Adipose tissue (tissue), 3 donors: ENCODE results near the gene EPS15. TPM values are rescaled to one million over a fixed set of nuclear protein-coding genes. Genes with fewer than 3 reads are reported as not detected.
"Not testable (repeated sequence)": the region's sequence is repeated elsewhere in the genome, so short reads cannot be mapped to it uniquely, and the experiment has no call there.

Experiments used
- H3K27ac ChIP-seq: one replicate; pipeline ENCODE4 v1.5.1; 2013; ENCODE audit warnings: low read depth, low read length
- WGBS, 3 donors: extraction: QIAGEN DNeasy Blood & Tissue Kit; methylation state at CpG; one replicate each; pipeline ENCODE4 v1.1.7; 2013; 5-methylcytosine and 5-hydroxymethylcytosine counted together
- polyA plus RNA-seq, 3 donors: library from polyadenylated mRNA; stranded (reverse); fragments of 200-250 nt; gene quantifications; one replicate each; pipeline ENCODE4 v1.2.3, GENCODE V29; 2013
- donor health status: healthy with polysubstance abuse.
- donor health status: Bipolar disorder and iron deficiency.
- donor health status: healthy.

The EPS15 gene
- polyA plus RNA-seq, 3 donors, result 7.9 to 38.2 (median 16.1) TPM

DNA sequence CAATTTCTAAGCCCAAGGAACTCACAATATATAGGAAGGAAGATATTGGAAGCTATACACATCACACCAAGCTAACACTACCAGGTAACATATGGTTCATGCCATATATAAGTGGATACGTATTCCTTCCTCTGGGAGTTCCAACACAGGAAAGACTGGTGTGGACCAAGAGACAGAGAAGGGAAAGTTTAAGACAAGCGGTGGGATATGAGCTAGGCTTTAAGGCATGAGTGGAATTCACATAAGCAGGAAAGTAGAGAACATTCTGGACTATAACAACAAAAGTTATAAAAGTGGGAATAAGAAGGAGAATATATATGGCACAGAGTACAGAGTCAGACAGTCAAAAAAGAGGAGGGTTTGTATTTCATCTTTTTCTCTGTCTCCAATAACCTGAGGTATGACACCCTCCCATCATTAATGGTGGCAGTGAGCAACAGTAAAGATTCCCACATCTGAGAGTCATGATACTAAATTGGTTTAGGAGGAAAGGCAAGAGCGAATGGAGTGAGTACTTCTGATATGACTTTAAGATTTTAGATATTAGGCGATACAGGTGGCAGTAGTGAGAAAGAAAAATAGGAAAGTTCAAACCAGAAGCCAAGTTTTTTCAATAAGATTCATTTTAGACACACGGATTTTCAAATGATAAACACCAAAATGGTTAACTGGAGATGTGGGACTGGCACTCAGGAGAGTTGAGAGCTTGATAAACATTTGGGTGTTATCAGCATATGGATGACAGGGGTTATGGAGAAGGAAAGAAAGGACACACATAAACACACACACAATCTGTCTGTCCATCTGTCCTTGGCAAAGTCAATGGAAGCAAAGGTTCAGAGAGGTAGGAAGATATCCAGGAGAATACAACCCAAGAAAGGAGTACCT is 101.3 kb downstream of the EPS15 start:
- WGBS, 3 donors, result 89 to 90% (median 89%) methylated on average over 5 of the region's 5 CpGs
- no peak overlapping the region for H3K27ac ChIP-seq

DNA sequence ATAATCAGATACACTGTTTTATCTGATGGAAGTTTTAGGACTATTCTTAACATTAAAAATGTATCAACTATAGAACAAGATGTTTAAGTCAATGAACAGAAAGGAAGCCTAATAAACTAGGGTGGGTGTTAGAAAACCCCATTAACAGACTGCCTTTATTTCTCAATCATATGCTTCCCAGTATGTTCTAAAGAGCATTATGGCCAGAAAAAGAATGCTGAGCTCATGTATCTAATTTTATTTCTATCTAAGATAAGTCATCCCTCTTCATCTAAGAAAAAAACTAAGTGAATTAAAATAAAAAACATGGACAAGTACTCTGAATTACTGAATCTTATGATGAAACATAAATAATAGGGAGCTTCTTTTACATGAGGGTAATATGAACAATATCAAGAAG is 102.2 kb downstream of the EPS15 start:
- no peak overlapping the region for H3K27ac ChIP-seq

DNA sequence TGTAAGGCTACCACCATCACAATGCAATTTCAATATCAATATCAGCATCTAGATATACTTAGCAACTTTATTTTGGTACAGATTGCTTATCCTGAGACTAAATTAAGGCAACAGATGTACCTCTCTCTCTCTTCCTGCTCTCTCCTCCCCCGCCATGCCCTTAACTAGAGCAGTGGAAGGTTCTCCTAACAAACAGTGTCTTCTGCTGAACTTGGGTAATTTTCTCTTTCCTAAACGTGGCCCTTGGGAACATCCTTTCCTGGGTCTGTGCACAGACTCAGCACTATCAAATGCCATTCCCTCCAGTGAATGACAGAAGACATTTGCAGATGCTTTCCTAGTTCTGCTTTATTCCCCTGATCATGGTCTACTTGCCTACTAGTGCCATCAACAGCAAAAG is 103.1 kb downstream of the EPS15 start:
- no peak overlapping the region for H3K27ac ChIP-seq
- WGBS, 3 donors, result 59 to 83% (median 74%) methylated on average over 2 of the region's 2 CpGs

DNA sequence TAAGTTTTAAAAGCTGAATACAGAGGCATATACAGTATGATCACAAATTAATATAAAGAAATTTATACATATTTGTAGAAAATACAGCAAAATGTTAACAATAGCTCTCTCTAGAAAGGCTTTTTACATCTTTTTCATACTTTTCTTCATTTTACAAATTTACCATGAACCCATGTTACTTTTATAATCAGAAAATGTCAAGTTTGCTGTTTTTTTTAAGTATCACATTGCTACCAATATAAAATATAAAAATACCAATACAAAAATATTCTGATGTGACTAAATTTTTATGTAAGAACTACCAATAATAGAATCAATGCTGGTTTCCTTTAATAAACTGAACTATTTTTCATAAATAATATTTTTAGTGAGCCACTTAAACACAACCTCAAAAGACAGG is 104.3 kb downstream of the EPS15 start:
- no peak overlapping the region for H3K27ac ChIP-seq

DNA sequence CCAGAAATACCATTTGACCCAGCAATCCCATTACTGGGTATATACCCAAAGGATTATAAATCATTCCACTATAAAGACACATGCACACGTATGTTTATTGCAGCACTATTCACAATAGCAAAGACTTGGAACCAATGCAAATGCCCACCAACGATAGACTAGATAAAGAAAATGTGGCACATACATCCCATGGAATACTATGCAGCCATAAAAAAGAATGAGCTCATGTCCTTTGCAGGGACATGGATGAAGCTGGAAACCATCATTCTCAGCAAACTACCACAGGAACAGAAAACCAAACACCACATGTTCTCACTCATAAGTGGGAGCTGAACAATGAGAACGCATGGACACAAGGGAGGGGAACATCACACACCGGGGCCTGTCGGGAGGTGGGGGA is 107.2 kb downstream of the EPS15 start:
- WGBS, 3 donors, result 91 to 97% (median 92%) methylated on average over 5 of the region's 5 CpGs
- not testable (repeated sequence) for H3K27ac ChIP-seq

DNA sequence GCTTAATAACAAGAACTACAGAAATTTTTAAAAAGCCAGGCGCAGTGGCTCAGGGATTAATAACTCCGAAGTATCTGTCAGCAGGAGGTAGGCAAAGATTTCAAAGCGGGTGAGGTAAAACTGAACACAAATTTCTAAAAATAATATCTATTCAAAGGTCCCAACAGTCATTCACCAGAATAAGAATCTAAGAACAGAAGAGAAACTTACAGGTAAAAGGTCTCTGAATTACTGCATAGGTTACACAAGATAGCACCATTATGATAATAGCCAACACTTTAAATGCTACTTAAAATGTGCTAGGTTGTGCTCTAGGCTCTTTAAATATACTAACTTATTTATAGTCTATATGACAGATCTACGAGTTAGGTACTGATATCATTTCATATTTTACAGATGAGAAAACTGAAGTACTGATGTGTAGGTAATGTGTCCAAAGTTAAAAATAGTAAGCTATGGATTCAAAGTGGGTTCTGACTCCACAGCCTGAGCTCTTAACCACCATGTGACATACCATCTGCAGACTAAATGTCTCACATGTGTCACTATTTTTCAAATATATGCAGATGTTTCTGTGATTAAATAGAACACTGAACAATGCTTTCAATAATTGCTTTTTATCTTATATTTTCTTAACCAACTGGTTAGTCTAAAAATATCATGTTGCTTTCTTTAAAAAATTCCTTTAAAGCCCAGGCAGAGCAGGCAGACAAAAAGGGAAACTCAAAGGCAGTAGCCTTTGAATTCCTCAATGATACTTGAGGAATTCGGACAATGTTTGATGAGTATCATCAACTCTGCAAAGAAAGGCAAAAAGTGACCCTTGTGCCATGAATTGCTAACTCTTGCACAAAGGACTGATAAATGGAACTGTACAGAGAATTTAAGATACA is 108.3 kb downstream of the EPS15 start:
- H3K27ac ChIP-seq, result no peak overlapping the region
- WGBS, 3 donors, result 89 to 93% (median 90%) methylated on average over 5 of the region's 5 CpGs

DNA sequence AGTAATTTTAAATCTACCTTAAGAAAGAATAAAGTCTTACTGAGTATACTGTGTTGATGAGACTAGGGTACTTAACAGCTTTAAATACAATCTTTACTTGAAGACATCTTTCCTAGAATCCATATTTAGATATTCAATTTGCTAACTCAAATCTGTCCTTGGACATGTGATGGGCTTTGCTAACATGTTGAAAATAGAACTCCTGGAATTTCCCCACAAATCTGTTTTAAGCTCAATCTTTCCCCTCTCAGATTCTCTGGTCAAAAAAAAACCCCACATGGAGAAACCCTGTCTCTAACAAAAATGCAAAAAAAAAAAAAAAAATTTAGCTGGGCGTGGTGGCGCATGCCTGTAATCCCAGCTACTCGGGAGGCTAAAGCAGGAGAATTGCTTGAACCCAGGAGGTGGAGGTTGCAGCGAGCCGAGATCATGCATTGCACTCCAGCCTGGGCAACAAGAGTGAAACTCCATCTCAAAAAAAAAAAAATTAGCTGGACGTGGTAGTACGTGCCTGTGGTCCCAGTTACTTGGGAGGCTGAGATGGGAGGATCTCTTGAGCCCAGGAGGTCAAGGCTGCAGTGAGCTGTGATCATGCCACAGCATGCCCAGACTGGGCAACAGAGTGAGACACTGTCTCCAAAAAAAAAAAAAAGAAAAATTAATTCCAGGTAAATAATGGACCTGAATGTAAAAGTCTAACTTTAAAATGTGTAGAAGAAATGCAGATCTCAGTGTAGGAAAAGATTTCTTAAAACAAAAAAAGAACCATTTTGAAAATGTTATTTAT is 109.1 kb downstream of the EPS15 start:
- H3K27ac ChIP-seq, result not testable (repeated sequence)
- WGBS, 3 donors, result 85 to 98% (median 97%) methylated on average over 7 of the region's 7 CpGs

DNA sequence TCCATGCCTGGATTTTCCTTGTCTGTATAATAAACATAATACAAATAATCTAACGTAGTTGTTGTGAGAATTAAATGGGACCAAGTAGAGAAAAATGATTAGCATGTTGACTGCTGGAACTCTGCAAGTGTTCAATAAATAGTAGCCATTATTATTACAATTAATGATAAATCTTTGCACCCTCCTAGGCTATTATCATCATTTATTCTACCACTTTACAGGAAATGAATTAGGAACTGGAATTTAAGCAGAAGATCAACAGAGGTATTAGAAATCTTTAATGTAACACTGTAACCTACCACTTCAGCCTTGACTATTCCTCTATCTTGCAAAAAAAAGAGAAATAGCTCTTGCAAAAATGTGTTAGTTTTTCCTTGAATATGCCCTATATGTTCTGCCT is 126.8 kb downstream of the EPS15 start:
- 92 to 98% (median 94%) methylated on average over 1 of the region's 1 CpG for WGBS, 3 donors

DNA sequence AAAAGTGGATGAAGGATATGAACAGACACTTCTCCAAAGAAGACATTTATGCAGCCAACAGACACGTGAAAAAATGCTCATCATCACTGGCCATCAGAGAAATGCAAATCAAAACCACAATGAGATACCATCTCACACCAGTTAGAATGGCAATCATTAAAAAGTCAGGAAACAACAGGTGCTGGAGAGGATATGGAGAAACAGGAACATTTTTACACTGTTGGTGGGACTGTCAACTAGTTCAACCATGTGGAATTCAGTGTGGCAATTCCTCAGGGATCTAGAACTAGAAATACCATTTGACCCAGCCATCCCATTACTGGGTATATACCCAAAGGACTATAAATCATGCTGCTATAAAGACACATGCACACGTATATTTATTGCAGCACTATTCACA is 128.4 kb downstream of the EPS15 start:
- H3K27ac ChIP-seq, result not testable (repeated sequence)
- 50 to 85% (median 64%) methylated on average over 1 of the region's 2 CpGs for WGBS, 3 donors

More for the DNA sequence above, 126.8 kb downstream of the EPS15 start:
- H3K27ac ChIP-seq, result no peak overlapping the region

DNA sequence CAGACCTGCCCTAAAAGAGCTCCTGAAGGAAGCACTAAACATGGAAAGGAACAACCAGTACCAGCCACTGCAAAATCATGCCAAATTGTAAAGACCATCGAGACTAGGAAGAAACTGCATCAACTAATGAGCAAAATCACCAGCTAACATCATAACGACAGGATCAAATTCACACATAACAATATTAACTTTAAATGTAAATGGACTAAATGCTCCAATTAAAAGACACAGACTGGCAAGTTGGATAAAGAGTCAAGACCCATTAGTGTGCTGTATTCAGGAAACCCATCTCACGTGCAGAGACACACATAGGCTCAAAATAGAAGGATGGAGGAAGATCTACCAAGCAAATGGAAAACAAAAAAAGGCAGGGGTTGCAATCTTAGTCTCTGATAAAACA is 131.8 kb downstream of the EPS15 start:
- 63 to 78% (median 77%) methylated on average over 2 of the region's 3 CpGs for WGBS, 3 donors
- not testable (repeated sequence) for H3K27ac ChIP-seq

DNA sequence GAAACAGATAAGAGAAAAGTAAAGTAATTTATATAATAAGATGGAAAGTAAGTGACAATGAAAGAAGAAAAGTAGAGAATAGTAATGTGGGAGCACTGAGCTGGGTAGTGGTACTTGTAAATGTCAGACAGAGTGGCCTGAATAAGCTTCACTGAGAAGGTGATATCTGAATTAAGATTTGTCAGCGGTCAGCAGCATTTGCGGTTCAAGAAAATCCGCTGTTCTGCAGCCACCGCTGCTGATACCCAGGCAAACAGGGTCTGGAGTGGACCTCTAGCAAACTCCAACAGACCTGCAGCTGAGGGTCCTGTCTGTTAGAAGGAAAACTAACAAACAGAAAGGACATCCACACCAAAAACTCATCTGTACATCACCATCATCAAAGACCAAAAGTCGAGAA is 132.8 kb downstream of the EPS15 start:
- WGBS, 3 donors, result 98% methylated on average over 5 of the region's 5 CpGs
- H3K27ac ChIP-seq, result not testable (repeated sequence)

DNA sequence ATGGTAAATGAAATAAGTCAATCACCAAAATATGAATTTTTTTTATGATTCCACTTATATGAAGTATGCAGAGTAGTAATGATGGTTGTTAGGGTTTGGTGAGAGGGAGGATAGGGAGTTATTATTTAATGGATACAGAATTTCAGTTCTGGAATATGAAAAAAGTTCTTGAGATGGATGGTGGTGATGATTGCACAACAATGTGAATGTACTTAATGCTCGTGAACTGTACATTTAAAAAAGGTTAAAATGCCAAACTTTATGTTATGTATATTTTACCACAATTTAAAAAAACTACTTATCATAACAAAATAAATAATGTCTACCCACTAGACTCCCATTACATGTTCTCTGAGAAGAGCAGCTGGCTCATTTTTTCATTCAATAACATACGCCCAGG is 133.3 kb downstream of the EPS15 start:
- no peak overlapping the region for H3K27ac ChIP-seq
- WGBS, 3 donors, result 94 to 97% (median 96%) methylated on average over 2 of the region's 2 CpGs

DNA sequence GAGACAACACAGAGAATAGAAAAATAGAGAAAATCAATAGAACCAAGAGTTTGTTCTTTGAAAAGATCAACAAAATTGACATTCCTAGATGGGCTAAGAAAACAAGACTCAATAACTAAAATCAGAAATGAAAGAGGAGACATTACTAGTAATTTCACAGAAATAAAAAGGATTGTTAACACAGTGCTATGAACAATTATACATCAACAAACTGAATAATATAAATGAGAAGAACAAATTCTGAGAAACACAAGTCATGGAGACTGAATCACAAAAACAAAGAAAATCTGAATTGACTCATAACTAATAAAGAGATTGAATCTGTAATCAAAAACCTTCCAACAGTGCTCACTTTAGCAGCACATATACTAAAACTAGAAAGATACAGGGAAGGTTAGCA is 137.1 kb downstream of the EPS15 start:
- no peak overlapping the region for H3K27ac ChIP-seq

DNA sequence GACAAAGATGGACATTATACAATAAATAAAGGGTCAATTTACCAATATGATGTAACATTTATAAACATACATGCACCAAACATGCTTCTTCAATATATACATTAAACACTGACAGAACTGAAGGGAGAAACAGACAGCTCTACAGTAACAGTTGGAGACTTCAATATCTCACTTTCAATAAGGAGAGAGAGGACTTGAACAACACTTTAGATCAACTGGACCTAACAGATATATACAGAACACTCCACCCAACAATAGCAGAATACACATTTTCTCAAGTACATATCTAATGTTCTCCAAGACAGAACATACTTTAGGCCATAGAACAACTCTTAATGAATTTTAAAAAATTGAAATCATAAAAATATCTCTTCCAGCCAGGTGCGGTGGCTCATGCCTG is 138.1 kb downstream of the EPS15 start:
- H3K27ac ChIP-seq, result no peak overlapping the region
- 94 to 98% (median 96%) methylated on average over 1 of the region's 1 CpG for WGBS, 3 donors

DNA sequence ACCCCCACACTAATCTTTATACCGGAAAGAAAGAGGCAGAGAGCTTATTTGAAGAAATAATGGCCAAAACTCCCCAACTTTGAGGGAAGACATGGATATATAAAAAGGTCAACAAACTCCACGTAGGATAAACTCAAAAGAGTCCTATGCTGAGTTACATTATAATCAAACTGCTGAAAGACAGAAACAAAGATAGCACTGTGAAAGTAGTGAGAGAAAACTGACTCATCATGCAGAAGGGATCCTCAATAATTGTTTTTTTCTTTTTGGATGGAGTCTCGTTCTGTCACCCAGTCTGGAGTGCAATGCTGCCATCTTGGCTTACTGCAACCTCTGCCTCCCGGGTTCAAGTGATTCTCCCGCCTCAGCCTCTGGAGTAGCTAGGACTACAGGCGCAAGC is 140.2 kb downstream of the EPS15 start:
- H3K27ac ChIP-seq, result no peak overlapping the region
- WGBS, 3 donors, result 95 to 97% (median 96%) methylated on average over 6 of the region's 6 CpGs

DNA sequence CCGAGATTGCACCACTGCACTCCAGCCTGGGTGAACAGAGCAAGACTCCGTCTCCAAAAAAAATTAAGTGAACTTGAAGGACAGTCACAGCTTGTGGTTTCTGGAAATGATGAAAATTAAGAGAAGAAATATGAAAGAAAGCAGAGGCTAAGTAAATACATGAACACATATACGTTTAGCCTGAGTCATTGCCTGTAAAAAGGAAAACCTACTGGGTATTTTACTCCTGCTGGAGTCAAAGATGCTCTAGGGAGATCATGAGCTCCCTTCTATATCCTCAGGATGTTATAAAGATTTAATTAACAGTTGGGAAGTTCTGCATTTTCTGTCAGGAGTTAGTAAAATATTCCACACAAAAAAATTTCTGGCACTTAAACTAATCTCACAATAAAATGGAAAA is 145.2 kb downstream of the EPS15 start:
- H3K27ac ChIP-seq, result no peak overlapping the region
- 93 to 99% (median 93%) methylated on average over 3 of the region's 3 CpGs for WGBS, 3 donors

DNA sequence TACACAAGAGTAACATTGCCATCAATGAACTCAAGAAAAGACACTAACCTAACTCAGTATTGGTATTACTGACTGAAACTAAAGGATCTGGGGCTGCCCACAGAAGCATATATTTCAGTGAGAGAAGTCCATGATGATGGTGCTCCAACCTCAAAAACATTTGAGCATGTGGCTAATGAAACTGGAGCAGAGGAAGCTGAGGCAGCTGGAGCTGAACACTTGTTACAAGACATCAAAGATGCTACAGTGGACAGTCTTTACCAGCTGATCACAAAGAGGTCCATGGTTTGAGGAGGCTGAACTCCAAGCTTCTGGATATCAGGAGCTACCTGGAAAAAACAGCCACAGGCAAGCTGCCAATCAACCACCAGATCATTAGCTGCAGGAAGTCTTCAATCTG is 146.5 kb downstream of the EPS15 start:
- H3K27ac ChIP-seq, result no peak overlapping the region

DNA sequence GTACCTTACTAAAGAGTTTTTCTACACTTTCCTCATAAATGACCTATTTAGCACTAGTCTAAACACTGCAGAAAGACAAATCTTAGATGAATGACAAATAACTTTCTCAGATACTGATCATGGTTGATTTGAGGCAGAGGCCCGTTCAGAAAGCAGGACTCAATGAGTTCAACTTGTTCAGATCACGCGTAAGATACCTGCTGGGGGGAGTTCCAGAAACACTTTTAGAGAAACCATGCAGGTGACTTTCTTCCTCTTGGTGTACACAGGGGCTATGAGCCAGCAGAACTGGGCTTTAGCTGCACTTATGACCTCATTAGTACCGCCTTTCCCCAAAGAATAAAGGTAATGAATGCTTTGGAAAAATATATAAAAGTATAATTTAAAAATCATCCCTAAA is 149.9 kb downstream of the EPS15 start:
- no peak overlapping the region for H3K27ac ChIP-seq
- WGBS, 3 donors, result 87 to 92% (median 88%) methylated on average over 4 of the region's 4 CpGs

DNA sequence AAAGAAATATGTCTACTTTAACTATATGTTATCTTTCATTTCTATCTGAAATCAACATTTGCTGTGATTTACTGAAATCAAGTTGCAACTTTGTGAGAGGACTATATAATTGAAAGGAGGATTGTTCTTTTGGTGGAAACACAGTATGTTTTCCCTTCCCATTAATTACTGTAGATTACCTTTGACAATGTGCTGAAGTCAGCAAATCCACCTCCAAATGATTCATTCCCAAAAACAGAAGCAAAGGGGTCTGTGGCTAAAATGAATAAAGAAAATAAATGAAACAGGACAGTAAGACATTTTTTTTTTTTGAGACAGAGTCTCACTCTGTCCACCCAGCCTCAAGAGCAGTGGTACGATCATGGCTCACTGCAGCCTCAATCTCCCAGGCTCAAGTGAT is 153.3 kb downstream of the EPS15 start:
- WGBS, 3 donors, result 100% methylated on average over 1 of the region's 1 CpG
- H3K27ac ChIP-seq, result no peak overlapping the region
